Activated CD8-positive, alpha-beta T cell treated with anti-CD3 and anti-CD28 coated beads for 36 hours (primary cell): ENCODE measurements around the gene HOXC5. TPM values are rescaled to one million over a fixed set of nuclear protein-coding genes. Genes with fewer than 3 reads are reported as not detected.

Experiments
- ATAC-seq: fragments of 200-7000 bp; cut with Tn5 transposase; one replicate; pipeline ENCODE4 v1.10.0; 2021; ENCODE audit warnings: mild to moderate bottlenecking, moderate library complexity
- CTCF ChIA-PET: fragments of 350-600 bp; sonication (Branson Sonifier 250); formaldehyde crosslinking; loops from one replicate; lab custom pipeline; 2021; ENCODE audit warnings: antibody characterized with exemption; lab: Charles Lee
- POLR2A ChIA-PET: fragments of 350-600 bp; sonication (Branson Sonifier 250); formaldehyde crosslinking; loops from one replicate; lab custom pipeline; 2021; ENCODE audit warnings: antibody characterized with exemption; lab: Charles Lee
- DNase-seq: peaks from one replicate; pipeline ENCODE4 v3.0.0-alpha.2; 2020
- H3K27ac Mint-ChIP-seq: one replicate; pipeline ENCODE4 v1.8.0; 2021; ENCODE audit warnings: mild to moderate bottlenecking, mixed read lengths
- H3K27me3 Mint-ChIP-seq: one replicate; pipeline ENCODE4 v1.8.0; 2021; ENCODE audit warnings: mixed read lengths
- H3K36me3 Mint-ChIP-seq: one replicate; pipeline ENCODE4 v1.8.0; 2021; ENCODE audit warnings: low read depth, mixed read lengths
- H3K4me1 Mint-ChIP-seq: one replicate; pipeline ENCODE4 v1.8.0; 2021; ENCODE audit warnings: low read depth, mixed read lengths
- H3K4me3 Mint-ChIP-seq: one replicate; pipeline ENCODE4 v1.8.0; 2021; ENCODE audit warnings: mild to moderate bottlenecking, moderate library complexity, mixed read lengths
- H3K9me3 Mint-ChIP-seq: one replicate; pipeline ENCODE4 v1.8.0; 2021; ENCODE audit warnings: mixed read lengths
- intact Hi-C: fragments of 100-400 bp; cut with micrococcal nuclease; formaldehyde crosslinking; loops from one replicate; pipeline ENCODE4 v1.10.0; 2022
- total RNA-seq, 2 experiments: library from RNA; stranded (reverse); gene quantifications; one replicate each; pipeline ENCODE4 v1.2.3, GENCODE V29; 2021
- TF ChIP-seq, protein P1 (sequence below): fragments of 200-600 bp; IDR thresholded peaks from one replicate; pipeline ENCODE4 v1.8.0; 2022; ENCODE audit warnings: antibody characterized with exemption, mild to moderate bottlenecking

Gene HOXC5
- total RNA-seq, 2 experiments from 2014 or later, result not detected

DNA sequence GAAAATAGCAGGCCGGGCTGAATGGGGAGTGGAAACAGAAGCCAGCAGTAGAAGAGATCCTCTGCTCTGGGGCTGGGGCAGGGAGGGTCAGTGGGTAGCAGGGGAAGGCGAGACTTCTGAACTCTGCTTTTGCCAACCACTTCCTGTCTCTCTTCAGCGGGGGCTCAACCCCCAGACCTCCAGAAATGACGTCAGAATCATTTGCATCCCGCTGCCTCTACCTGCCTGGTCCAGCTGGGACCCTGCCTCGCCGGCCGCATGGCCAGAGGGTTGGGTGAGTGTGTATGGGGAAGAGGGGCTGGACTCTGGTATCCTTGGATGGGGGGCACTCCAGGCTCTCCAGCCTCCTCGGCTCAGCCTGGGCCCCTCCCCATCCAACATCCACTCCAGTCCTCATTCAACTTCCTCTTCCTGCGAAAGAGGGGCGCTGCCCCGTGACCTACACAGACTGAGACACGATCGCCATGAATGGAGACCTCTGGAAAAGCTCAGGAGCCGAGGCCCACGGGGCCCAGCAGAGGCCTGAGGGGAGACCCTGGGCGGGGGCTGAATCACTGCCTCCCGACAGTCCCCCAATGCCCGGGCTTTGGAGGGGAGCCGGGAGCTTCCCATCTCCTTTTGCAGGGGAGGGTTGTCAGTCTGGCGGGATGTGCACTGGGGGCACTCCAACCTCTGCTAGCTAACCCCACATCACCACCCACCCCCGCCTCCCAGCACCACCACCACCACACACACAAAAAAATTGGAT lies 20.3 kb downstream of the HOXC5 start:
- intact Hi-C loops, result no loop called here
- peak; percentile 69 for ATAC-seq

DNA sequence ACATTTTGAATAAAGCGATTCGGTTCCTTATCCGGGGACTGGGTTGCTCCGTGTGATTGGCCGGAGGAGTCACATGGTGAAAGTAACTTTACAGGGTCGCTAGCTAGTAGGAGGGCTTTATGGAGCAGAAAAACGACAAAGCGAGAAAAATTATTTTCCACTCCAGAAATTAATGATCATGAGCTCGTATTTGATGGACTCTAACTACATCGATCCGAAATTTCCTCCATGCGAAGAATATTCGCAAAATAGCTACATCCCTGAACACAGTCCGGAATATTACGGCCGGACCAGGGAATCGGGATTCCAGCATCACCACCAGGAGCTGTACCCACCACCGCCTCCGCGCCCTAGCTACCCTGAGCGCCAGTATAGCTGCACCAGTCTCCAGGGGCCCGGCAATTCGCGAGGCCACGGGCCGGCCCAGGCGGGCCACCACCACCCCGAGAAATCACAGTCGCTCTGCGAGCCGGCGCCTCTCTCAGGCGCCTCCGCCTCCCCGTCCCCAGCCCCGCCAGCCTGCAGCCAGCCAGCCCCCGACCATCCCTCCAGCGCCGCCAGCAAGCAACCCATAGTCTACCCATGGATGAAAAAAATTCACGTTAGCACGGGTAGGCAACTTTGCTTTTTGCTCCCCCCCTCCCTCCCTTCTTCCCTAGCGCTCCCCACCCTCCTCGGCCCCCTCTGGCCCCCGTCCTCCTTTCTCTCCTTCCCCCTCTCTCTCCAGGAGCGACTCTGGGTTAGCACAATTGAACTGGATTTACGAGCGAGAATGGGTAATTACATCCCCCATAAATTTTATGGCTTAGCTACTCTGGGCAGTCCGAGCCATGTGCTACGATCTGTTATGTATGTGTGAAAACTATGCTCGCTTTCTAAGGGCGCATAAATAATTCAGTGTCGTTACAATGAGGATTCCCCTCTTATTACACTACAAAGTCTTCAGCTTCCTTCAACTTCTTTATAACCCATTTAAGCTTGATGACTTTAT lies 21.2 kb downstream of the HOXC5 start, which contains the start of gene HOXC4:
TSS of gene HOXC4 (plus strand) at position 85 of the 991 bp plus-strand sequence. CDS start at position 173, 88 bp downstream.
- peak; percentile 72 for ATAC-seq
- H3K36me3 Mint-ChIP-seq, result no peaks in the 10 kb centered on the region
- ChIA-PET POLR2A (interaction anchor here (0.9 kb wide), 1 partner anchor 21 kb away, joined by 3 read pairs; the partner anchor contains the start of gene HOXC5), CTCF (interaction anchor here (0.9 to 3.1 kb wide), 13 partner anchors 10 to 160 kb away, joined by 3 to 31 read pairs (median 5); partner anchors contain the start of gene HOXC5)
- peak within 1 kb of the TSS; percentile 82 for H3K27ac Mint-ChIP-seq
- H3K4me1 Mint-ChIP-seq, result peaks cover 30% of the 10 kb centered on the region
- peak within 1 kb of the TSS; percentile 73 for H3K4me3 Mint-ChIP-seq
- TF ChIP-seq, protein P1, sequence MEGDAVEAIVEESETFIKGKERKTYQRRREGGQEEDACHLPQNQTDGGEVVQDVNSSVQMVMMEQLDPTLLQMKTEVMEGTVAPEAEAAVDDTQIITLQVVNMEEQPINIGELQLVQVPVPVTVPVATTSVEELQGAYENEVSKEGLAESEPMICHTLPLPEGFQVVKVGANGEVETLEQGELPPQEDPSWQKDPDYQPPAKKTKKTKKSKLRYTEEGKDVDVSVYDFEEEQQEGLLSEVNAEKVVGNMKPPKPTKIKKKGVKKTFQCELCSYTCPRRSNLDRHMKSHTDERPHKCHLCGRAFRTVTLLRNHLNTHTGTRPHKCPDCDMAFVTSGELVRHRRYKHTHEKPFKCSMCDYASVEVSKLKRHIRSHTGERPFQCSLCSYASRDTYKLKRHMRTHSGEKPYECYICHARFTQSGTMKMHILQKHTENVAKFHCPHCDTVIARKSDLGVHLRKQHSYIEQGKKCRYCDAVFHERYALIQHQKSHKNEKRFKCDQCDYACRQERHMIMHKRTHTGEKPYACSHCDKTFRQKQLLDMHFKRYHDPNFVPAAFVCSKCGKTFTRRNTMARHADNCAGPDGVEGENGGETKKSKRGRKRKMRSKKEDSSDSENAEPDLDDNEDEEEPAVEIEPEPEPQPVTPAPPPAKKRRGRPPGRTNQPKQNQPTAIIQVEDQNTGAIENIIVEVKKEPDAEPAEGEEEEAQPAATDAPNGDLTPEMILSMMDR, result no peak
- no peaks in the 10 kb centered on the region for H3K9me3 Mint-ChIP-seq
- H3K27me3 Mint-ChIP-seq, result peaks cover 62% of the 10 kb centered on the region
- DNase-seq, result peak; percentile 48
- intact Hi-C loops, result no loop called here

More for the DNA sequence above, 20.3 kb downstream of the HOXC5 start:
- Mint-ChIP-seq H3K27ac (peak overlapping the region; percentile 82), H3K36me3 (no peaks in the 10 kb centered on the region), H3K4me3 (peak overlapping the region; percentile 73), H3K4me1 (peaks cover 30% of the 10 kb centered on the region), H3K9me3 (no peaks in the 10 kb centered on the region), H3K27me3 (peaks cover 62% of the 10 kb centered on the region)
- ChIA-PET POLR2A (interaction anchor here (0.9 kb wide), 1 partner anchor 20 kb away, joined by 3 read pairs; the partner anchor contains the start of gene HOXC5), CTCF (interaction anchor here (0.8 to 3.1 kb wide), 14 partner anchors 9 to 296 kb away, joined by 3 to 31 read pairs (median 5); partner anchors contain the start of gene HOXC5)
- peak; percentile 59 for DNase-seq
- TF ChIP-seq, protein P1, result no peak

DNA sequence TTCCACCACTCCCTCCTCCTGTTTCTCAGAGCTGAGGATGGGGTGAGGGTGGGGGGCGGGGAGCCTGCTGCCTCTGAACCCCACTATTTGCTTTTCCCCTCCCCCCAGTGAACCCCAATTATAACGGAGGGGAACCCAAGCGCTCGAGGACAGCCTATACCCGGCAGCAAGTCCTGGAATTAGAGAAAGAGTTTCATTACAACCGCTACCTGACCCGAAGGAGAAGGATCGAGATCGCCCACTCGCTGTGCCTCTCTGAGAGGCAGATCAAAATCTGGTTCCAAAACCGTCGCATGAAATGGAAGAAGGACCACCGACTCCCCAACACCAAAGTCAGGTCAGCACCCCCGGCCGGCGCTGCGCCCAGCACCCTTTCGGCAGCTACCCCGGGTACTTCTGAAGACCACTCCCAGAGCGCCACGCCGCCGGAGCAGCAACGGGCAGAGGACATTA lies 21.9 kb downstream of the HOXC5 start:
- ATAC-seq (no peak), DNase-seq (no peak)
- peaks cover 30% of the 10 kb centered on the region for H3K4me1 Mint-ChIP-seq
- H3K36me3 Mint-ChIP-seq, result no peaks in the 10 kb centered on the region
- ChIA-PET POLR2A (no interaction called here), CTCF (interaction anchor here (1.1 to 3.1 kb wide), 5 partner anchors 14 to 37 kb away, joined by 3 to 31 read pairs (median 4); partner anchors contain the start of gene HOXC5)
- peak overlapping the region; percentile 73 for H3K4me3 Mint-ChIP-seq
- H3K9me3 Mint-ChIP-seq, result no peaks in the 10 kb centered on the region
- TF ChIP-seq, protein P1, result no peak
- H3K27me3 Mint-ChIP-seq, result peaks cover 60% of the 10 kb centered on the region
- intact Hi-C loops, result no loop called here
- H3K27ac Mint-ChIP-seq, result no peak overlapping the region

DNA sequence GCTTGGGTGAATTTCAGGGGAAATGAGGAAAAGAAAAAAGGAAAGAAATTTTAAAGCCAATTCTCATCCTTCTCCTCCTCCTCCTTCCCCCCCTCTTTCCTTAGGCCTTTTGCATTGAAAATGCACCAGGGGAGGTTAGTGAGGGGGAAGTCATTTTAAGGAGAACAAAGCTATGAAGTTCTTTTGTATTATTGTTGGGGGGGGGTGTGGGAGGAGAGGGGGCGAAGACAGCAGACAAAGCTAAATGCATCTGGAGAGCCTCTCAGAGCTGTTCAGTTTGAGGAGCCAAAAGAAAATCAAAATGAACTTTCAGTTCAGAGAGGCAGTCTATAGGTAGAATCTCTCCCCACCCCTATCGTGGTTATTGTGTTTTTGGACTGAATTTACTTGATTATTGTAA lies 22.7 kb downstream of the HOXC5 start:
- Mint-ChIP-seq H3K27me3 (peaks cover 58% of the 10 kb centered on the region), H3K9me3 (no peaks in the 10 kb centered on the region), H3K36me3 (no peaks in the 10 kb centered on the region), H3K4me3 (no peak overlapping the region), H3K27ac (no peak overlapping the region), H3K4me1 (peaks cover 22% of the 10 kb centered on the region)
- DNase-seq (no peak), ATAC-seq (no peak)
- intact Hi-C loops, result no loop called here
- ChIA-PET POLR2A (no interaction called here), CTCF (interaction anchor here (0.8 to 1.6 kb wide), 4 partner anchors 22 to 310 kb away, joined by 3 to 4 read pairs (median 4); no protein-coding TSS in a partner anchor)
- TF ChIP-seq, protein P1, result no peak
